Stimulated activated CD4-positive, alpha-beta T cell treated with anti-CD3 and anti-CD28 coated beads, Interleukin-2, amount 100 ng/mL, for 48 hours (primary cell): ENCODE measurements around the gene MAGEB6B.
"Not testable (repeated sequence)": the region's sequence is repeated elsewhere in the genome, so short reads cannot be mapped to it uniquely, and the experiment has no call there.

Experiments used
- DNase-seq, 2 donors: peaks; one replicate each; pipeline ENCODE4 v3.0.0-alpha.2; 2020

MAGEB6B gene

GRCh38 chrX:26160301-26160700 lies at the start of gene MAGEB6B:
Gene MAGEB6B, plus strand, starts transcription at chrX:26160601. Its CDS starts 0 bp downstream, at chrX:26160601.
- DNase-seq = no peak

GRCh38 chrX:26138274-26138673 lies 22.1 kb upstream of the MAGEB6B start, which contains the start of gene MAGEB18:
Gene MAGEB18, plus strand, starts transcription at chrX:26138343. Its CDS starts 643 bp downstream, at chrX:26138986.
- no peak for DNase-seq

- no peak for DNase-seq
Measured at GRCh38 chrX:26146024-26146423, 14.4 kb upstream of the MAGEB6B start.

- no peak for DNase-seq
Measured at GRCh38 chrX:26192204-26192603, 31.8 kb downstream of the MAGEB6B start, which contains the start of gene MAGEB6. Gene MAGEB6, plus strand, starts transcription at chrX:26192440. Its CDS starts 1,407 bp downstream, at chrX:26193847.

GRCh38 chrX:26203561-26203960 lies 43.2 kb downstream of the MAGEB6B start:
- no peak for DNase-seq

GRCh38 chrX:26204717-26205116 lies 44.3 kb downstream of the MAGEB6B start:
- not testable (repeated sequence) for DNase-seq

- no peak for DNase-seq
Measured at GRCh38 chrX:26208012-26208411, 47.6 kb downstream of the MAGEB6B start.
